Dermis microvascular lymphatic vessel endothelial cell (primary cell): ENCODE data around the gene CDK5. TPM values are rescaled to one million over a fixed set of nuclear protein-coding genes. Genes with fewer than 3 reads are reported as not detected.

Experiments
- DNase-seq, 2 donors: peaks; one replicate each; pipeline versions ENCODE4 v3.0.0 to v3.0.0-alpha.2; 2010; ENCODE audit warnings: low read depth in 2 of 2
- total RNA-seq: library from RNA; depleted of rRNA; stranded (reverse); fragments of >200 nt; gene quantifications from 2 replicates; pipeline ENCODE4 v1.2.1, GENCODE V29; 2014

CDK5 gene
- 14.7 and 17.3 TPM in 2 replicates for total RNA-seq

DNA sequence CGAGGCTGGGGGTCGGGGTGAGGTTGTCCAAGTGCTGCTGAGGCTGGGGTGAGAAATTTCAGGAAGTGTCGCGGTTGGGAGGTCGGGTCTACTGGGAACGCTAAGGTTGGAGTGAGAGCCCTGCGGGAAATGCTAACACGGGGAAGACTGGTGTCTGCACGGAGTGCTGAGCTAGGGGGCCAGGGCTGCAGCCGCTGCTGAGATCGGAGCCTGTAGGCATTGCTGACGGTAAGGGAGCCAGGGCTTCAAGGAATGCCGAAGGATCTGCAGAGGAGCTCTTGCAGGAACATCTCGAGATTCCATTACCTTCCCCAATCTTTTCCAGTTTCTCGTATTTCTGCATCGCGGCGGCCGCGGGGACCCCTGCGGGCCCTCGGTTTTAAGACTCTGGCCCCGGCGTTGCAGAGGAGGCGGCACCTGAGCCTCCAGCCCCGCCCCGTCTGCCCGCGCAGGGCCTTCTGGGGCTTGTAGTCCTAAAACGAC lies at the start of gene CDK5:
CDK5 (minus strand) TSS at position 392 of the 483 bp plus-strand sequence; CDS start at position 343, 49 bp downstream.
- DNase-seq: no peak

GRCh38 chr7:151104411-151105235 lies 46.9 kb upstream of the CDK5 start:
- DNase-seq: peak in 1 of 2 donors; percentile 88

GRCh38 chr7:151103973-151104372 lies 46.3 kb upstream of the CDK5 start:
- no peak for DNase-seq

DNA sequence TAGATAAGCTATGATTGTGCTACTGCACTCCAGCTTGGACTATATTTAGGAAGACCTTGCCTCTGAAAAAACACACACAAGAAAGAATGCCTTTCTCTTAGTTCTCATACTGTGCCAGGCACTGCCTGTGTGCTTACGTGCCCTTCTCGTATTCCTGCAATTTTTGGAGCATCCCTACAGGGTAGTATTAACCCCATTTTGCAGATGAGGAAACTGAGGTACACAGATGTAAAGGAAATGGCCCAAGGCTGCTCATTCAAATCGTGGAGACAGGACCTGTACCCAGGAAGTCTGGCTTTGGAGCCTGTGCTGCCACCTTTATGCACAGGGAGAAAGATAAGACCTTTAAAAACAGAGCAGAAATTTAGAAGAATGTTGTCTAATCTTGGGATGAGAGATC lies 45.3 kb upstream of the CDK5 start:
- no peak for DNase-seq

GRCh38 chr7:151101621-151102396 lies 44.1 kb upstream of the CDK5 start:
- no peak for DNase-seq

- DNase-seq: no peak
Measured at GRCh38 chr7:151100921-151101320, 43.2 kb upstream of the CDK5 start.

DNA sequence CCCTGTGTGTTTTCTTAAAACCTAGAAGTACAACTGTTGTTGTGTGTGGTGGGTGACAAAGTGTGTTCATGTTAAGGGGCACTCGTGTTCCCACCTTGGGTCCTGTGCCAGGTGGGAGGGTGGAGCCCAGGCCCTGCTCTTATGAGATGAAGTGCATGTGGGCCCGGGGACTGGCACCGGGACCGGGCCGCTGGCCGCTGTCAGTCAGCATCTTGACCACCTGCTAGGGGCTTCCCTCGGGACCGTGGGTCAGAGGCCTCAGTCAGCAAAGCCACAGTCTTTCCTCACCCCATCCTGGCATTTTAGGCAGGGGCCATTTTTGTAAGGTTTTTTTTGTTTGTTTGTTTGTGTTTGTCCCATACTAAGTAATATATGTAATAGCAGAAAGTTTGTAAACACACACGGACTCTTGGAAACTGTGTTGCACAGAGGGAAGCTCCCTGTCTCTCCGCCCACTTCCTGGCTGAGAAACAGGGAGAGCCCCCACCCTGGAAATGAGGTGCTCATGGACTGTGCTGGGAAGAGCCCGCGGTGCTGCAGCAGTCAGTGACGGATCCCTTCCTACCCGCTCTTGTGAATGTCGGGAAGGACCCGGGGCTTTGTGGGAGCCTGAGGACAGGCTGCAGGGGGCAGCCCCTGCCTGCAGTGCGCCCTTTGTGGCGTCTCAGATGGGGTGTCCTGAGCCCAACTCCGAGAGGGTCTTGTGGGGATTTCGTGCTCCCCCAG lies 42.0 kb upstream of the CDK5 start:
- DNase-seq: no peak

DNA sequence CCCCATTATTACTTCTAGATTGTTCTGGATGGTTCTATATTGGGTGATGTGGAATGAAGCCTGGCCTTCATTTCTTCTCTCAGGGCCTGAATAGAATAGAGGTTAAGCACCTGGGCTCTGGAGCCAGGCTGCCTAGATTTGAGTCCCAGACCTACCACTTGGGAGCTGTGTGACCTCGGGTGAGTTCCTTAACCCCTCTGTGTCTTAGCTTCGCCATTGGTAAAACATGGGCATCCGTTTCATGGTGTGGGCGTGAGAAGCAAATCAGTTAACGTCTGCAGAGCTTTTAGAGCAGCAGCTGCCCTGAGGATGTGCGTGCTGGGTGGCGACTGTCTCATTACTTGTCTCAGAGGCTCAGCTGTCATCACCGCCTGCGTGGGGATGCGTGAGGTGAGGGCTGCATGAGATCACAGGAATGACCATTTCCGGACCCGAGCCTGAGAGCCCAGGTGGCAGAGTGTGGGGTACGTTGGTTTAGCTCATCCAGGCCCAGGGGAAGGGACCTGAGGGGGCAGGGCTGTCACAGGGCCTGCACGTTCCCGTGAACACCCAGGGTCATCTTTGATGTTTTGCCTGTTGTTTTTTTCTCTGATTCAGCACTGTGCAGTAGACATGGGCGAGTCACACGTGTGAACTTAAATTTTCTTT lies 38.3 kb upstream of the CDK5 start:
- peak in 1 of 2 donors; percentile 58 for DNase-seq

DNA sequence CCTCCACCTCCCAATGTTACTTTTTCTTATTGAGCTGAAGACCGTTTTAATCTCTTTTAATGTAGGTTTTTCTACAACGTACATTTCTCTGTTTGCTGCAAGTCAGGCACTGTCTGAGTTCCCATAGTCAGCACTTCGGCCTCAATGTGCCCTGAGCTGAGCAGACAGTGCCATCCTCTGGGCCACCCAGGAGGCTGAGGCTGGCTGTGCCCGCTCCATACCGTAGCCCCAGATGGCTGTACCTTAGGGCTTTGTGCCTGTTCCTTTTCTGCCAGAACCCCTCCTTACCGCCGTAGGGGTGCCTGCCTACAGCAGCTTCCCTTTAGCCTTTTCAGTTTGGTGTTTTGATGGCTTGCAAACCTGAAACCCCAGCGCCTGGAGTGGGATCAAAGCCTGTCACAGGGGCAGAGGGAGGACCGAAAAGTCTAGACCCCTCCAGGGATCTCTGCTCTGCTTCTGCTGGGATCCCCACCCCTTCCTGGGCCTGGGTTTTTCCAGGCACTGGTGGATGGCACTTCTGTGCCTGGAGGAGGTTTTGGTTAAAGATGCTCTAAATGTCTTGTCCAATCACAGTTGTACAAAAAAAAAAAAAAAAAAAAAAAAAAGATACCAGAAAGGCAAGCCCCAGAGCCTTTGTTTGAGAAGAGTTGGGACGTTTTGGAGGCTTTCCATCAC lies 37.6 kb upstream of the CDK5 start:
- no peak for DNase-seq

DNA sequence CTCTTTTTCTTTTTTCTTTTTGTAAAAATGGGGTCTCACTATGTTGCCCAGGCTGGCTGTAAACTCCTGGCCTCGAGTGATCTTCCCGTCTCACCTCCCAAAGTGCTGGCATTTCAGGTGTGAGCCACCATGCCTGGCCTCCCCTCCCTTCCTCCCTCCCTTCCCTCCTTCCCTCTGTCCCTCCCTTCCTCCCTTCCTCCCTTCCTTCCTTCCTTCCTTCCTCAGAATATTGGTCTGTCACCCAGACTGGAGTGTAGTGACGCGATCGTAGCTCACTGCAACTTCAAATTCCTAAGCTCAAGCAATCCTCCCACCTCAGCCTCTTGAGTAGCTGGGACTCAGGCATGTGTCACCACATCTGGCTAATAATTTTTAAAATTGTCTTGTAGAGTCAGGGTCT lies 37.0 kb upstream of the CDK5 start:
- DNase-seq: no peak

DNA sequence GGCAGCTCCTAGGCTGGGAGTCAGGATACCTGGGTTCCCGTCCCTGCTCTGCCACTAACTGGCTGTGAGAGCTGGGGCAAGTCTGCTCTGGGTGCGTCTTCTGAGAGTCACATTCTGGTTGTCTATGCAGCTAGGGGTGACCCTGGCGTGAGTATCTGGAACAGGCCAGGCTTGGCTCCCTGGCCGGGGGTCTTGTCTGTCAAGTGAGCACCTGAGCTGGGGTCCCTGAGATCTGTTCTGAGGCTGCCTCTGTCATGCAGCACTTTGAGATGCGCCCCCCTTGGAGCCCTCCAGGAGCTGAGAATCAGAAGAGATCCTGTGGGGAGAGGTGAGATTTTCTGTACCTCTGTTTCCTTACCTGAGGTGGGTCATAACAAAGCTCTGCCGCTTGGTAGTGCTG lies 36.1 kb upstream of the CDK5 start:
- DNase-seq: no peak

- DNase-seq: no peak
Measured at GRCh38 chr7:151091988-151092387, 34.3 kb upstream of the CDK5 start.

GRCh38 chr7:151091431-151091830 lies 33.7 kb upstream of the CDK5 start:
- DNase-seq: no peak

GRCh38 chr7:151091003-151091402 lies 33.3 kb upstream of the CDK5 start:
- DNase-seq: no peak

DNA sequence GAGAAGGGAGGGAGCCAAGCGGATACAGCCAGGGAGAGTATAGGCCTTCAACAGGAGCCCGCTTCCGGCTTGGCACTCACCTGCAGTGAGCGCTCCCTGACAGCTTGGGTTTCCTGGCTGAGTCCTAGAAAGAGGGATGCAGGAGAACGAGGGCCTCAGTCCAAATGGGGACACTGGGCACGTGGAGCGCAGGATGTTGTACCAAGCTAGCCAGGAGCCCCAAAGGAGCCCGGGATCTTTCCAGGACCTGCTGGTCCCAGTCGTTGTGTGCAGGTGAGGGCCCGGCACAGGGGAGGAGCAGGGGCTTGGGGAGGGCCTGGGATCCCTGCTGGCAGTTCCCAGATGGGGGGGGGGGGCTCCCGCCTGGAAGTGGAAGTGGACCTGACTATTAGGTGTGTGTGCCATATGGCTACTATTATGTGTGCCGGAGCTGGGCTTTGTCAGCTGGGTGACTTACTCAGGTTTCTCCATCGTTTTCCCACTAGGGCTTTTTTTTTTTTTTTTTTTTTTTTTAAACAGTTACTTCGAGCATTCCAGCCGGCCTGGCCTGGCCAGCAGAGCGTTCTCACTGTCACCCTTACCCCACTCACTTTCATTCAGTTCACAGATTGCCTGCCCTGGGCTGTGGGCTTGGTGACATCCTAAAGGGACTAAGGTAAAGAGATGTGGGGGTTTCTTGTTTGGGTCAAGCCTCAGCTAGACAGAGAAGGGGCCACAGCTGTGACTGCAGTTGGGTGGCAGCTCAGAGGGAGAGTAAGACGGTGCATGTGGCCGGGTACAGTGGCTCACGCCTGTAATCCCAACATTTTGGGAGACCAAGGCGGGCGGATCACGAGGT lies 32.4 kb upstream of the CDK5 start:
- DNase-seq: peak in 1 of 2 donors; percentile 53

DNA sequence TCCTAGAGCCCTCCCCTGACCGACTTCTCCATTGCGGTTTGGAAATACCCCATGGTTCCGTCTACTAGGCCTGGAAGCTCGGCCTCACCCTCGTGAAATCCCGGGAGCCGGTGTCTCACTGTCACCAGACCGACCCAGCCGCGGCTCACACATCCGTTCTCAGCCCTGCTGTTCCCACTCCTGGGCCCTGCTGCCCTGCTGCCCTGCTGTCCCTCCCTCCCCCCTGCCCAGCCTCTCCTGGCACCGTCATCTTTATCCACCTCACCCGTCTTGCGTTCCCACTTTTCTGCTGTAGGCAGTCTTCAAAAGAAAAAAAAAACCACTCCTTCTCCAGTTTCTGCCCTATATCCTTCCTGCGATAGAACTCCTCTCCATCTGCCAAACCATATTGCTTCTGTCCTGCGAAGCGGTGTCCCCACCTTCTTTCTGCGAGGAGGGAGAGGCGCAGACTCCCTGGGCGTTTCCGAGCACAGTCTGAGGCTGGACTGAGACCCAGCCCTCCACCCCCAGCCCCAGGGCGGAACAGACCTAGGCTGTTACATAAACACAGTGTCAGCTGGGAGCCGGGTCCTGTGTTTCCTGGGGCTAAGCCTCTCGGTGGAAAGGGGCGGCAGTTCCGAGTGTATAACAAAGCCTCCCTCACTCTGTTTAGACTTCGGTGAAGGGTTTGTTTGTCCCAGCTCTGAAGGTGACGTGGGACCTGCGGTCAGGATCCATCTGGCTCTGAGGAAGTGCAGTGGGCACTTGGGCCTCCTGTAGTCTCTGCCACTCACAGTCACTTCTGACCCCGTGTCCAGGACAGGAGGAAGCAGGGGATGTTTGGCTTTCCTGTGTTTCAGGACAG lies 31.4 kb upstream of the CDK5 start:
- peak; percentile 93 to 97 for DNase-seq

DNA sequence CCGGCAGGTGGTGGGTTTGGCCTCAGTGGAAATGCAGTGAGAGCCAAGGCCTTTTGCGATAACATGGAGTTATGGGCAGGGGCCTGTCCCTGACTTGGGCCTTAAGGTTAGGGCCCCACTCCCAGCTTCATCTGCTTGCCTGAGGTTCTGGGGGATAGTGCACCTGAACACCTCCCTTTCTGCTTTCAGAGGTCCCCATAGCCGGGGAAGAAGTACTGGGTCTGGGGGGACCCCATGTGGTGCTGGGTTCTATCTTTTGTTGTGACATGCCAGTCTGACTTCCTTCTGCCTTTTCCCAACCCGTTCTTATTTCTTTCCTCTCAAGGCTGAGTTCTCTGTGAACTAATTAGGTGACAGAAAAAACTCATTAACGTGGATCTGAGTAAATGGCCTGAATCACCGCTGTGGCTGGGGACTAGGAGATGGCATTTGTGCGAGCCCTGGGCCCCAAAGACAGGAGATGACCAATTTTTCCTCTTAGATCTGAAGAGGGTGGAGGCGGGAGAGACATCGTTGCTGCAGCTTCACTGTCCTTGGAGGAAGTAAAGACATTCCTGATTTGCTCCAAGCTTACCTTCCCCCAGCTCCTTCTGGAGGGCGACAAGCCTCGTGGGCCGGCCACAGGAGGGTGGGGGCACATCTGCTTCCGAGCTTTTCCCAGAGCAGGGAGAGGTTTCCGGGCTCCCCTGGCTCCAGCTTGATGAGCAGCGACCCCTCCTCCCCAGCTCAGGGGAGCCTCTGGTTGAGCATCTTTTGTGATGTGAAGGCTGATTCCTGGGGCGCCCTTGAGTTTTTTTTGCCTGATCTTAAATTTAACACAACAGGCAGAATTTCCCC lies 30.5 kb upstream of the CDK5 start:
- DNase-seq: peak in 1 of 2 donors; percentile 52
